Measurements from ENCODE around the gene ZBTB20. TPM values are rescaled to one million over a fixed set of nuclear protein-coding genes. Genes with fewer than 3 reads are reported as not detected.

The ZBTB20 gene
- polyA plus RNA-seq, 3 donors: 1.3 to 3.2 (median 2.0) TPM

GRCh38 chr3:114406922-114407321, 740.2 kb downstream of the ZBTB20 start:
- Mint-ChIP-seq H3K4me1 (no peaks in the 10 kb centered on the region), H3K27ac (no peak overlapping the region), H3K36me3 (no peaks in the 10 kb centered on the region), H3K27me3 (ENCODE audit: low read depth in 3 of 3) (no peaks in the 10 kb centered on the region), H3K9me3 (no peaks in the 10 kb centered on the region), H3K4me3 (no peak overlapping the region)
- Histone ChIP-seq H4K20me1 (ENCODE audit: insufficient read depth, low read length) (no peaks in the 10 kb centered on the region), H2AFZ (ENCODE audit: insufficient read depth, low read depth, low read length, poor library complexity, severe bottlenecking) (no peak overlapping the region), H3K36me3 (replicated peaks in 1 of 2; ENCODE audit: control insufficient read depth in 1 of 2, insufficient read depth in 2 of 2, low read length in 2 of 2) (no peaks in the 10 kb centered on the region), H3K4me3 (replicated peaks in 1 of 3; ENCODE audit: low read depth in 2 of 3, low read length in 3 of 3) (no peak overlapping the region), H3K79me2 (ENCODE audit: insufficient read depth, low read length) (no peaks in the 10 kb centered on the region), H3K27me3 (ENCODE audit: control insufficient read depth in 2 of 2, insufficient read depth in 2 of 2, low read length in 2 of 2) (no peaks in the 10 kb centered on the region), H3K4me1 (ENCODE audit: control insufficient read depth in 1 of 2, insufficient read depth in 2 of 2, low read length in 2 of 2) (no peaks in the 10 kb centered on the region), H3K4me2 (replicated peaks; ENCODE audit: extremely low read depth, low read length, poor library complexity, severe bottlenecking) (no peak overlapping the region), H3K9ac (ENCODE audit: insufficient read depth, low read length, poor library complexity, severe bottlenecking) (no peak overlapping the region), H3K9me3 (replicated peaks in 1 of 2; ENCODE audit: control insufficient read depth in 1 of 2, insufficient read depth in 1 of 2, low read length in 2 of 2) (no peaks in the 10 kb centered on the region), H3K27ac (ENCODE audit: low read depth in 1 of 2, low read length in 2 of 2) (no peak overlapping the region)
- WGBS (ENCODE audit: insufficient coverage): no CpG with 5 or more reads among the region's 3 CpGs
- TF ChIP-seq CTCF (IDR thresholded peaks at IDR 0.05): no peak
- intact Hi-C loops (cut with micrococcal nuclease): no loop called here
- DNase-seq: no peak

- no peak overlapping the region for H3K4me3 ChIP-seq (replicated peaks in 1 of 3; ENCODE audit: low read depth in 2 of 3, low read length in 3 of 3)
- no peaks in the 10 kb centered on the region for H3K4me1 Mint-ChIP-seq
- H3K36me3 ChIP-seq (replicated peaks in 1 of 2; ENCODE audit: control insufficient read depth in 1 of 2, insufficient read depth in 2 of 2, low read length in 2 of 2): no peaks in the 10 kb centered on the region
- no peaks in the 10 kb centered on the region for H3K27me3 Mint-ChIP-seq (ENCODE audit: low read depth in 3 of 3)
- H3K9me3 Mint-ChIP-seq: no peaks in the 10 kb centered on the region
- intact Hi-C loops (cut with micrococcal nuclease): no loop called here
- DNase-seq: no peak
- no peaks in the 10 kb centered on the region for H3K27me3 ChIP-seq (ENCODE audit: control insufficient read depth in 2 of 2, insufficient read depth in 2 of 2, low read length in 2 of 2)
- no peak overlapping the region for H3K27ac ChIP-seq (ENCODE audit: low read depth in 1 of 2, low read length in 2 of 2)
- H3K27ac Mint-ChIP-seq: no peak overlapping the region
- no peaks in the 10 kb centered on the region for H4K20me1 ChIP-seq (ENCODE audit: insufficient read depth, low read length)
- H2AFZ ChIP-seq (ENCODE audit: insufficient read depth, low read depth, low read length, poor library complexity, severe bottlenecking): no peak overlapping the region
- H3K36me3 Mint-ChIP-seq: no peaks in the 10 kb centered on the region
- H3K79me2 ChIP-seq (ENCODE audit: insufficient read depth, low read length): no peaks in the 10 kb centered on the region
- H3K9ac ChIP-seq (ENCODE audit: insufficient read depth, low read length, poor library complexity, severe bottlenecking): no peak overlapping the region
- no CpG with 5 or more reads among the region's 3 CpGs for WGBS (ENCODE audit: insufficient coverage)
- no peaks in the 10 kb centered on the region for H3K4me1 ChIP-seq (ENCODE audit: control insufficient read depth in 1 of 2, insufficient read depth in 2 of 2, low read length in 2 of 2)
- TF ChIP-seq CTCF (IDR thresholded peaks at IDR 0.05): no peak
- no peak overlapping the region for H3K4me2 ChIP-seq (replicated peaks; ENCODE audit: extremely low read depth, low read length, poor library complexity, severe bottlenecking)
- H3K9me3 ChIP-seq (replicated peaks in 1 of 2; ENCODE audit: control insufficient read depth in 1 of 2, insufficient read depth in 1 of 2, low read length in 2 of 2): no peaks in the 10 kb centered on the region
- no peak overlapping the region for H3K4me3 Mint-ChIP-seq
Observed at GRCh38 chr3:114406286-114406685, 740.8 kb downstream of the ZBTB20 start.

Data from CD14-positive monocyte (primary cell).